Tibial artery (tissue), 4 donors: ENCODE data around the gene RRAD.

Experiments
- DNase-seq, 2 donors: peaks; one replicate each; pipeline ENCODE4 v3.0.0-alpha.2; 2019
- H3K27ac ChIP-seq, 2 donors: fragments of 200-600 bp; sonication (generic) in 1 of 2; 1 replicate in 1 of 2; 2 replicates in 1 of 2; pipeline ENCODE4 v1.5.1; 2018 to 2019; ENCODE audit warnings: mild to moderate bottlenecking in 1 of 2
- H3K27me3 ChIP-seq, 2 donors: fragments of 200-600 bp; sonication (generic) in 1 of 2; one replicate each; pipeline versions ENCODE4 v1.5.1 to v1.6.0; 2016 to 2019
- H3K36me3 ChIP-seq, 3 donors: fragments of 200-600 bp; sonication (generic) in 2 of 3; one replicate each; pipeline ENCODE4 v1.5.1; 2016 to 2019; ENCODE audit warnings: mild to moderate bottlenecking in 2 of 3
- H3K4me1 ChIP-seq, 4 donors: fragments of 200-600 bp; sonication (generic) in 2 of 4; 1 replicate in 3 of 4; 2 replicates in 1 of 4; pipeline ENCODE4 v1.5.1; 2016 to 2019
- H3K4me3 ChIP-seq, 2 donors: fragments of 200-600 bp; sonication (generic) in 1 of 2; 1 replicate in 1 of 2; 2 replicates in 1 of 2; pipeline ENCODE4 v1.5.1; 2018 to 2019; ENCODE audit warnings: mild to moderate bottlenecking in 2 of 2
- H3K9me3 ChIP-seq, 3 donors: fragments of 200-600 bp; sonication (generic) in 1 of 3; one replicate each; pipeline ENCODE4 v1.5.1; 2016 to 2019
- CTCF ChIP-seq, 2 experiments: fragments of 200-600 bp in 1 of 2; fragments of 450-650 bp in 1 of 2; IDR thresholded peaks; one replicate each; pipeline ENCODE4 v1.5.1; 2017 to 2019; ENCODE audit warnings: antibody characterized with exemption in 2 of 2, mild to moderate bottlenecking in 1 of 2, moderate library complexity in 1 of 2
- intact Hi-C: fragments of 100-400 bp; cut with DNase I; formaldehyde crosslinking; loops from one replicate; pipeline ENCODE4 v1.15.0; 2023; ENCODE audit warnings: low total_unique reads

RRAD gene

GRCh38 chr16:66906916-66907836 lies 18.2 kb downstream of the RRAD start:
- peak overlapping the region; percentile 86 to 91 for H3K27ac ChIP-seq
- H3K4me1 ChIP-seq, result peaks cover 3 to 75% (median 47%) of the 10 kb centered on the region in 4 donors
- no peak overlapping the region for H3K4me3 ChIP-seq
- H3K27me3 ChIP-seq, result no peaks in the 10 kb centered on the region
- no peaks in the 10 kb centered on the region for H3K9me3 ChIP-seq
- TF ChIP-seq CTCF (IDR thresholded peaks at IDR 0.05), result no peak
- H3K36me3 ChIP-seq, result no peaks in the 10 kb centered on the region
- DNase-seq, result no peak
- intact Hi-C loops, result no loop called here

GRCh38 chr16:66905633-66906539 lies 19.4 kb downstream of the RRAD start:
- TF ChIP-seq CTCF (IDR thresholded peaks at IDR 0.05), result no peak
- peak overlapping the region; percentile 86 to 91 for H3K27ac ChIP-seq
- H3K4me3 ChIP-seq, result no peak overlapping the region
- DNase-seq, result no peak
- H3K4me1 ChIP-seq, result peaks cover 6 to 80% (median 58%) of the 10 kb centered on the region in 4 donors
- H3K27me3 ChIP-seq, result no peaks in the 10 kb centered on the region
- intact Hi-C loops, result no loop called here
- no peaks in the 10 kb centered on the region for H3K9me3 ChIP-seq
- H3K36me3 ChIP-seq, result no peaks in the 10 kb centered on the region

DNA sequence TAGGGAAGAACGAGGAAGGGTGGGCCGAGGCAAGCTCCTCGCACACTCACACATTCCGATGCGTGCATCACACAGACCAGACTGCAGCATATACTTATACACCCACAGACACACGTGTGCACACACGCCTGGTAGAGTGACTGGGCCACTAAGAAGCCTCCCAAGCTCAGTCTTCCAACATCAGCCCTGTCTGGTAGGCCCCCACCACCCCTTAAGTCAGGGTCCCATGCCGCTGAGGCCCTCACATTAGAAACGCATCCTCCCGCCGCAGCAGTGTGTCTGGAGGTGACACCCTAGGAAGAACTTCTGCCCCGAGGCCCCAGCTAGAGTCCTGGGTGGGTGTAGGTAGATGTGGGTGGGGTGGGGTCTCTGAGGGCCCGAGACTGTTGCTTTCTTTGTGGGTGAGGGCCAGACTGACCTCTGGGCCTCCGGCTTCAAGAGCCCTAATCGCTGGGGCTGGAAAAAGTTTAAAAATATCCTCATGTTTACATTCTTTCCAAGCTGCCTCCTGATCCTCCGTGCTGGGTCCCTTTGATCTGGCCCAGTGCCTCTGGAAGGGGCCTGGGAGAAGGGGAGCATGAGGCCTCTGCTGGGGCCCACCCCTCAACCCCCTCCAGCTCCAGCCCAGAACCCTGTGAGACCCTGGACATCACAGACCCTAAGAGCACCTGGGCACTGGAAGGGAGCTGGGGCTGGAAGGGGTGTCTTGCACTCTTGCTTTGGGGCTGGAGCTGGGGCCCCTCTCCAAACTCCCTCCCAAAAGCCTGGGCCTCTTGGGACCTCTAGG lies 20.3 kb downstream of the RRAD start:
- intact Hi-C loops, result no loop called here
- H3K36me3 ChIP-seq, result no peaks in the 10 kb centered on the region
- peak overlapping the region; percentile 86 to 91 for H3K27ac ChIP-seq
- no peak overlapping the region for H3K4me3 ChIP-seq
- peaks cover 13 to 81% (median 65%) of the 10 kb centered on the region in 4 donors for H3K4me1 ChIP-seq
- peak in 1 of 2 donors; percentile 66 for DNase-seq
- TF ChIP-seq CTCF (IDR thresholded peaks at IDR 0.05), result no peak
- no peaks in the 10 kb centered on the region for H3K27me3 ChIP-seq
- H3K9me3 ChIP-seq, result no peaks in the 10 kb centered on the region

DNA sequence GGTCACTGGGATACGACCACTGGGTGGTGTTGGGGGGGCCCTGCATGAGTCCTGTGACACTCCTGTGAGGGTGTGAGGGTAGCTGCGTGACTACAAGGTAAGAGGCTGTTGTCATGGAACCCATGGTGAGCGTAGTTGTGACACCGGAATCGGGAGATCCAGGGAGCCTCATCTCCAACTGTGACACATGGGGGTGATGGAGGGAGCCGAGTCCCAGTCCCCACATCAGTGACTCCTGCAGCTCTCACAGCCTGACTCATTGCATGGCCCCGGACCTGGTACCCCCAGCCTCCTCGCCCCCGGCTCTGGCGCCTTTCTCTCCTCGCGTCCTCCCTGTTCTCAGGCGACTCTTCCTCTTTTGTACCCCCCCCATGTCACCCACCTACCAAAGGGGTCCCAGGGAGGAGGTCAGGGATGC lies 20.9 kb downstream of the RRAD start:
- TF ChIP-seq CTCF (IDR thresholded peaks at IDR 0.05), result no peak
- no peak overlapping the region for H3K4me3 ChIP-seq
- H3K36me3 ChIP-seq, result no peaks in the 10 kb centered on the region
- H3K27me3 ChIP-seq, result no peaks in the 10 kb centered on the region
- DNase-seq, result no peak
- peaks cover 14 to 87% (median 71%) of the 10 kb centered on the region in 4 donors for H3K4me1 ChIP-seq
- peak overlapping the region; percentile 86 to 91 for H3K27ac ChIP-seq
- intact Hi-C loops, result no loop called here
- no peaks in the 10 kb centered on the region for H3K9me3 ChIP-seq
